Ectodermal cell (in vitro differentiated cells): ENCODE data around the gene ZNF787. TPM values are rescaled to one million over a fixed set of nuclear protein-coding genes. Genes with fewer than 3 reads are reported as not detected.

Source experiments
- H3K27ac ChIP-seq: 2 replicates; pipeline ENCODE4 v1.7.0; 2013; ENCODE audit warnings: mild to moderate bottlenecking, low read depth, low read length; ENCODE audit not compliant: insufficient read depth, poor library complexity, severe bottlenecking
- H3K27me3 ChIP-seq: 2 replicates; pipeline ENCODE4 v1.7.0; 2013; ENCODE audit warnings: mild to moderate bottlenecking, low read length; ENCODE audit not compliant: insufficient read depth, control insufficient read depth, poor library complexity, severe bottlenecking
- H3K36me3 ChIP-seq: one replicate; pipeline ENCODE4 v1.7.0; 2013; ENCODE audit warnings: low read length; ENCODE audit not compliant: control insufficient read depth, insufficient read depth
- H3K4me1 ChIP-seq: one replicate; pipeline ENCODE4 v1.7.0; 2013; ENCODE audit warnings: low read length; ENCODE audit not compliant: control insufficient read depth, insufficient read depth
- H3K4me3 ChIP-seq: 2 replicates; pipeline ENCODE4 v1.7.0; 2013; ENCODE audit warnings: low read depth, low read length, control low read depth; ENCODE audit not compliant: insufficient read depth
- H3K9me3 ChIP-seq: 2 replicates; pipeline ENCODE4 v1.7.0; 2013; ENCODE audit warnings: mild to moderate bottlenecking, low read length, moderate library complexity; ENCODE audit not compliant: control insufficient read depth
- WGBS, 2 experiments: methylation state at CpG; one replicate each; pipeline ENCODE4 v1.1.7; 2013; ENCODE audit warnings: missing lambda C conversion rate in 2 of 2; 5-methylcytosine and 5-hydroxymethylcytosine counted together
- polyA plus RNA-seq, 4 experiments: library from polyadenylated mRNA; stranded (reverse); fragments of 50-300 nt; gene quantifications; one replicate each; pipeline ENCODE4 v1.2.3, GENCODE V29; 2013

The ZNF787 gene
- polyA plus RNA-seq (2013, experiment 1 of 4) = 28.3 TPM
- polyA plus RNA-seq (2013, experiment 2 of 4) = 29.0 TPM
- polyA plus RNA-seq (2013, experiment 3 of 4) = 29.8 TPM
- 30.5 TPM for polyA plus RNA-seq (2013, experiment 4 of 4)

DNA sequence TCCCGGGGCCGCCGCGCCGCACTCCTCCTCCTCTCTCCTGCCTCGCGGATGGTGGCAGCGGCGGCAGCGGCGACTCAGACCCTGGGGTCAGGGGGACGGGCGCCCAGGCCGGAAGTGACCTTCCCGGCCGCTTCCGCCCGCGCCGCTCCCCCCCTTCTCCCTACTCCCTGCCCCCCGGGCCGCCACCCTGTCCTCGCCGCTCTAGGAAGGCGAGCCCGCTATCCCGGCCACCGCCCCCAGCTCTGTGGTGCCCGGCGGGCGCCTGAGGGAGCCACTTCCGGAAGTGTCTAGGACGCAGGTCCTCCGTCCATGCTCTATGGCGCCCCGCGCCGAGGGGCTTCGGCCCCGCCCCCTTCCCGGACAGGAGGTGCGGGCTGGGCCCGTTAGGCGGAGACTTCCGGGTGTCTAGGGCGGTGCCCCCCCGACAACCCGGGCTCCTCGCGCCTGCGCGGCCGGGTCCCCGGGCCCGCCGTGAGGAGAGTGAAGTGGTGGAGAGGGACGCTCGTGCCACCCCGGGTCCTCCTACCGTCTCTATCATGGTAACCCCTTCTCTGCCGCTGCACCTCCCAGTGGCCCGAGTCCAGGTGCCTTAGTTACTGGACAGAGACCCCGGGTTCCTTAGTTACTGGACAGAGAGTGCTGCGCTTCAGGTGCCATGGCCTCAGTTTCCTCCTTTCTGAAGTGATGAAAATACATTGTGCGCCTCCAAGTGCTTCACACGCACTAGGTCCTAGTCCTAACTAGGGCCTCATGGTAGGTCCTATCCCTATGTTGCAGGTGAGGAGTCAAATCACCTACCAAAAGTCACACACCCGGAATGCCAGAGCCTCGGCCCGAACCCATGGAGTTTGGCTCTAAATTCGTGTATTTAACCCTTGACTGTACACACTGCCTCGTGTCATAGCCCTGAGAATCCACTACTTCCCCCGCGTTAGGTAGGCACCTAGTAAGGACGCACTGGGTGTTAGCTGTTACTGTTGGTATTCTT is at the start of gene ZNF787:
ZNF787 (minus strand) TSS at position 116 of the 988 bp plus-strand sequence. CDS start 18,078 bp downstream, outside the sequence.
- WGBS, 2 experiments = 7% methylated on average over 74 of the region's 74 CpGs
- H3K27me3 ChIP-seq = no peaks in the 10 kb centered on the region
- H3K9me3 ChIP-seq = no peaks in the 10 kb centered on the region
- H3K36me3 ChIP-seq = no peaks in the 10 kb centered on the region
- H3K4me3 ChIP-seq = peak within 1 kb of the TSS; percentile 68
- peaks cover 14% of the 10 kb centered on the region for H3K4me1 ChIP-seq
- peak within 1 kb of the TSS; percentile 36 for H3K27ac ChIP-seq

DNA sequence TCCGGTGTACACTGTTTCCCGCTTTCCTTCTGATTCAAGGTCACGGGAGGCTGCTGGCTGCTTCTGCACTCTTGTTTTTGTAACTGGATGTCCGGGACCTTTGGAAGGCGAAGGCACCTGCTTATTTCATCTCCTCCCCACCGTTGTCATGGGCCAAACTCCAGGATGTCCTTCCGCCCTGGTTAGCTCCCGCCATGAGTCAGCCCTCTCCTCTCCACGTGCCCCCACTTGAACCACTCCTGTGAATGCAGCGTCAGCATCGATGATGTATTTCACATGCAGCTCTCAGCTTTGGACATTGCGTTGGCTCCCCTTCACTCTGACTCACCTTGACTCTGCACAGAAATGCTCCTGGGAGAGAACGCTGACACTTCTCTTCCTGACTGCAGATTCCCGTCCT is 49.2 kb upstream of the ZNF787 start:
- Histone ChIP-seq H3K27ac (no peak overlapping the region), H3K4me1 (peaks cover 2% of the 10 kb centered on the region), H3K4me3 (no peak overlapping the region), H3K36me3 (no peaks in the 10 kb centered on the region), H3K27me3 (no peaks in the 10 kb centered on the region), H3K9me3 (no peaks in the 10 kb centered on the region)
- 83 to 84% methylated on average over 14 of the region's 14 CpGs for WGBS, 2 experiments

DNA sequence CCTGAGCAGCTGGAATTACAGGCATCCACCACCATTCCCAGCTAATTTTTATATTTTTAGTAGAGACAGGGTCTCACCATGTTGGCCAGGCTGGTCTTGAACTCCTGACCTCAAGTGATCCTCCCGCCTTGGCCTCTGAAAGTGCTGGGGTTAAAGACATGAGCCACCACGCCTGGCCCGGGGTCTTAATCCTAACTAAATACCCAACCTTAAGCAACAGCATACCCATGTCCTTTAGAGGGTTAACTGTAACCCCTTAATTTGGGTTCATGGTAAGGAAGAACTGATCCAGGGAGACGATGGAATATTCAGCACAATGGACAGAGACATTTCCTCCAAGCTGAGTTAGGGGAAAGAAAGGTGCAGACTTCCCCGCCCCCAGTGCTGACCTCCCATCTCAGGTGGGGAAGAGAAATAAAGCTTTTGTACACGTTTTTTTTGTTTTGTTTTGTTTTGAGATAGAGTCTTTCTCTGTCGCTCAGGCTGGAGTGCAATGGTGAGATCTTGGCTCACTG is 46.0 kb upstream of the ZNF787 start:
- Histone ChIP-seq H3K27ac (no peak overlapping the region), H3K9me3 (no peaks in the 10 kb centered on the region)
- 46% methylated on average over 7 of the region's 7 CpGs for WGBS, 2 experiments

DNA sequence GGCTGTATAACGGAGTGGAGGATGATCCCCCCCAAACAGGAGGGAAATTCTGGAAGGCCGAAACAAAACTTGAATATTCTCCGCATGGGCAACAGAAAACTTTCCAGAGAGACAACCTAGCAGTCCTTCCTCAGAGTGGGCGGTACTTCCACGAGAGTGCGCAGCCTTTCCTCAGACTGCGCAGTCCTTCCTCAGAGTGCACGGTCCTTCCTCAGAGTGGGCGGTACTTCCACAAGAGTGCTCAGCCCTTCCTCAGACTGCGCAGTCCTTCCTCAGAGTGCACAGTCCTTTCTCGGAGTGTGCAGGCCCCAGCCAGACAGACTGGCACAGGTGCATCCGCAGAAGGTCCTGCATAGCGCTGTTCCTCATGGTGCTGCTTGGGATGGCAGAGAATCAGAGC is 42.0 kb upstream of the ZNF787 start:
- 96 to 97% methylated on average over 13 of the region's 13 CpGs for WGBS, 2 experiments
- no peaks in the 10 kb centered on the region for H3K9me3 ChIP-seq
- no peak overlapping the region for H3K4me3 ChIP-seq
- no peaks in the 10 kb centered on the region for H3K36me3 ChIP-seq
- no peaks in the 10 kb centered on the region for H3K27me3 ChIP-seq
- H3K4me1 ChIP-seq = no peaks in the 10 kb centered on the region
- no peak overlapping the region for H3K27ac ChIP-seq

More for the DNA sequence above, 46.0 kb upstream of the ZNF787 start:
- H3K4me1 ChIP-seq = no peaks in the 10 kb centered on the region
- H3K36me3 ChIP-seq = no peaks in the 10 kb centered on the region
- H3K27me3 ChIP-seq = no peaks in the 10 kb centered on the region
- no peak overlapping the region for H3K4me3 ChIP-seq

DNA sequence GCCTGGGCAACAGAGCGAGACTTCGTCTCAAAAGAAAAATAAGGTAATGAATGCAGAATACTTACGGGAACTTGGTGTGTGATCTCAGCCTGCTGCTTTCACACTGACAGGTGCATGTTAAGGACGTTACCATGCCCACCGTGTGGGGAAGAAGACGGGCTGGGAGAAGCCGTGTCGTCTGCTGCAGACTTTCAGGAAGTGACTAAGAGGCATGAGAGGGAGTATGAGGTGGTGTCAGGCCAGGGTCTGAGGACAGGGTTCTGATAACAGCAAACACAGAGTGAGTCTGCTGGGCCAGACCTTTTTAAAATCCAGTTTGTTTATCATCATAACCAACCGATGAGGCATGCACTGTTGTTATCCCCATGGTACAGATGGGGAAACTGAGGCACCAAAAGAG is 41.2 kb upstream of the ZNF787 start:
- H3K4me3 ChIP-seq = no peak overlapping the region
- H3K9me3 ChIP-seq = no peaks in the 10 kb centered on the region
- no peaks in the 10 kb centered on the region for H3K4me1 ChIP-seq
- 89 to 90% methylated on average over 9 of the region's 9 CpGs for WGBS, 2 experiments
- no peaks in the 10 kb centered on the region for H3K36me3 ChIP-seq
- no peaks in the 10 kb centered on the region for H3K27me3 ChIP-seq
- no peak overlapping the region for H3K27ac ChIP-seq

DNA sequence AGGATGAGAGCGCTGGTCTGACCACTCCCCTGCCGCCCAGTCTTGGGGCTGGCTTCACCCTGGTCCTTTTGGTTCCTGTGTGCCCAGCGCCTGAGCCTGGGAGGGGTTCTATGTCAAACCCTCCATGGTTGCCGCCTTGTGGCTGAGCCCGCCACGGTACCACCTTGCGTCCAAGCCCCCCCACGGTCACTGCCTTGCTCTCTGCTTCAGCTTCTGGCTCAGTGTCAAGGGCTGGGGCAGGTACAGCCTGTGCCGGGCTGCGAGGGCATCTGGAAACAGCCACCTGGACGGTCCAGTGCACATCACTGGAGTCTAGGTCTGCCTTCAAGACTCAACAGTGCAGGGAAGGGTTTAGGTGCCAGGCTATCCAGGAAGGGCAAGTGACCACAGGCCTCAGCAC is 40.4 kb upstream of the ZNF787 start:
- Histone ChIP-seq H3K4me1 (no peaks in the 10 kb centered on the region), H3K36me3 (no peaks in the 10 kb centered on the region), H3K9me3 (no peaks in the 10 kb centered on the region), H3K27ac (no peak overlapping the region), H3K4me3 (no peak overlapping the region), H3K27me3 (no peaks in the 10 kb centered on the region)
- WGBS, 2 experiments = 95 to 97% methylated on average over 11 of the region's 11 CpGs

DNA sequence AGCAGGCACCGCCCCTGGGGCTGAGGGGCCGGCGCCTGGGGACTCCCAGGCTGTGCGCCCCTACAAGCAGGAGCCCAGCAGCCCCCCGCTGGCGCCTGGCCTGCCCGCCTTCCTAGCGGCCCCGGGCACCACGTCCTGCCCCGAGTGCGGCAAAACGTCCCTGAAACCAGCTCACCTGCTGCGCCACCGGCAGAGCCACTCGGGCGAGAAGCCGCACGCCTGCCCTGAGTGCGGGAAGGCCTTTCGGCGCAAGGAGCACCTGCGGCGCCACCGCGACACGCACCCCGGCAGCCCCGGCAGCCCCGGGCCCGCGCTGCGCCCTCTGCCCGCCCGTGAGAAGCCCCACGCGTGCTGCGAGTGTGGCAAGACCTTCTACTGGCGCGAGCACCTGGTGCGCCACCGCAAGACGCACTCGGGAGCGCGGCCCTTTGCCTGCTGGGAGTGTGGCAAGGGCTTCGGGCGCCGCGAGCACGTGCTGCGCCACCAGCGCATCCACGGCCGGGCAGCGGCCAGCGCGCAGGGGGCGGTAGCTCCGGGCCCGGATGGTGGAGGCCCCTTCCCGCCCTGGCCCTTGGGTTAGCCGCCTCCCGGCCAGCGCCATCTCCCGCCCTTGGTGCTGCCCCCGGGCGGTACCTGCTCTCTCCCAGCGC is 38.7 kb upstream of the ZNF787 start:
- H3K36me3 ChIP-seq = peaks cover 12% of the 10 kb centered on the region

DNA sequence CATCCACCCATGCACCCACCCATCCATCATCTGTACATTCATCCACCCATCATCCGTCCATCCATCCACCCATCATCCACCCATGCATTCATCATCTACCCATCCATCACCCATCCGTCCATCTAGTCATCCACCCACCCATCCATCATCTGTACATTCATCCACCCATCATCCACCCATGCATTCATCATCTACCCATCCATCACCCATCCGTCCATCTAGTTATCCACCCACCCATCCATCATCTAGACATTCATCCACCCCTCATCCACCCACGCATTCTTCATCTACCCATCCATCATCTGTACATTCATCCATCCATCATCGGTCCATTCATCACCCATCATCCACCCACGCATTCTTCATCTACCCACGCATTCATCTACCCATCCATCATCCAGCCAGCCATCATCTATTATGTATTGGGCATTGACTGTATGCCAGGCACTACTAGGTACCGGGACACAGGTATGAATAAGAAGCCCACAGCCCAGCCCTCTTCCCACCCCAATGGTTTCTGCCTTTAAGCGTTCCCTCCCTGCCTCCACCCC is 38.0 kb upstream of the ZNF787 start:
- peaks cover 12% of the 10 kb centered on the region for H3K36me3 ChIP-seq

More for the DNA sequence above, 38.7 kb upstream of the ZNF787 start:
- no peaks in the 10 kb centered on the region for H3K4me1 ChIP-seq
- H3K4me3 ChIP-seq = no peak overlapping the region
- no peaks in the 10 kb centered on the region for H3K27me3 ChIP-seq
- H3K27ac ChIP-seq = no peak overlapping the region
- WGBS, 2 experiments = 95 to 96% methylated on average over 69 of the region's 69 CpGs
- H3K9me3 ChIP-seq = no peaks in the 10 kb centered on the region

DNA sequence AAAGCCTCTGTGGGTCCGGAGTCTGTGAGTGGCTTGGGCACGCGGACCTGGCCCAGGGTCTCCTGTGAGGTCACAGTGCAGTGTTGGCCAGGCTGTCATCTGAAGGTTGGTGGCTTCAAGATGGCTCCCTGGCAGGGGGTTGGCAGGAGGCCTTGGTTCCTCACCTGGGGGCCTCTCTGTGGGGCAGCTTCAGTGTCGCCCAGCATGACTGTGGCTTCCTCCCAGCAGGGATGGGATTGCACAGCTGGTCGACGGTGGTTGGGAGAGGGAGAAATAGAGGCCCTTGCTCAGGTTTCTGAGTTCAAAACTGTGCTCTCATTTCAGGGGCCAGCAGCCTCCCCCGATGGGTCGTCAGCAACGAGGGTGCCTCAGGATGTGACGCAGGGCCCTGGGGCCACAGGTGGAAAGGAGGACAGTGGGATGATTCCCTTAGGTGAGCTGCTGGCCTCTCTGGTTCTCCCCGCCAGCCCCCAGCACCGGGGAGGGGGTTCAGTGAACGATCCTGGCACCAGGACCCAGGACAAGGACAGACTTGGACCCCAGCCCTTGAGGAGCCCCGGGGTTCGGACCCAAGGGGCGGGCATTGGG is 37.2 kb upstream of the ZNF787 start:
- Histone ChIP-seq H3K4me3 (no peak overlapping the region), H3K4me1 (peaks cover 8% of the 10 kb centered on the region), H3K36me3 (peaks cover 12% of the 10 kb centered on the region), H3K9me3 (no peaks in the 10 kb centered on the region), H3K27ac (no peak overlapping the region), H3K27me3 (no peaks in the 10 kb centered on the region)
- whole genome bisulfite sequencing, 2 experiments = 94 to 96% methylated on average over 16 of the region's 16 CpGs

More for the DNA sequence above, 38.0 kb upstream of the ZNF787 start:
- H3K4me1 ChIP-seq = no peaks in the 10 kb centered on the region
- WGBS, 2 experiments = 88 to 92% methylated on average over 9 of the region's 9 CpGs
- no peaks in the 10 kb centered on the region for H3K27me3 ChIP-seq
- no peaks in the 10 kb centered on the region for H3K9me3 ChIP-seq
- no peak overlapping the region for H3K27ac ChIP-seq
- no peak overlapping the region for H3K4me3 ChIP-seq
